ENCODE data around the gene MAPKAPK5.

MAPKAPK5 gene

GRCh38 chr12:111841750-111842555, at the start of gene MAPKAPK5:
TSS of gene MAPKAPK5 (plus strand) at chr12:111842228. CDS start at chr12:111842734, 506 bp downstream.
- TF ChIP-seq YY1 (IDR thresholded peaks at IDR 0.05; ENCODE audit: insufficient read depth, insufficient read length) (no peak), SUZ12 (IDR thresholded peaks at IDR 0.05; ENCODE audit: extremely low read depth, insufficient read depth, insufficient read length) (no peak), ZNF274 (IDR thresholded peaks at IDR 0.05; ENCODE audit: low read depth, low read length) (no peak)
- Histone ChIP-seq H3K36me3 (ENCODE audit: insufficient read depth, insufficient read length, low read length) (peaks cover 45% of the 10 kb centered on the region), H3K4me1 (ENCODE audit: insufficient read depth, insufficient read length) (no peaks in the 10 kb centered on the region), H3K9ac (ENCODE audit: insufficient read length, low read depth) (peak within 1 kb of the TSS; percentile 89), H3K9me3 (ENCODE audit: insufficient read depth, low read length) (no peaks in the 10 kb centered on the region), H3K27me3 (ENCODE audit: insufficient read depth, insufficient read length) (no peaks in the 10 kb centered on the region), H3K4me3 (ENCODE audit: insufficient read length, low read depth) (peak within 1 kb of the TSS; percentile 87)
- DNase-seq (ENCODE audit: low read depth, low spot score), result peak; percentile 92

- H3K4me1 ChIP-seq (ENCODE audit: insufficient read depth, insufficient read length), result no peaks in the 10 kb centered on the region
- TF ChIP-seq SUZ12 (IDR thresholded peaks at IDR 0.05; ENCODE audit: extremely low read depth, insufficient read depth, insufficient read length) (no peak), YY1 (IDR thresholded peaks at IDR 0.05; ENCODE audit: insufficient read depth, insufficient read length) (no peak), ZNF274 (IDR thresholded peaks at IDR 0.05; ENCODE audit: low read depth, low read length) (no peak)
- no peak overlapping the region for H3K9ac ChIP-seq (ENCODE audit: insufficient read length, low read depth)
- no peaks in the 10 kb centered on the region for H3K9me3 ChIP-seq (ENCODE audit: insufficient read depth, low read length)
- H3K27me3 ChIP-seq (ENCODE audit: insufficient read depth, insufficient read length), result no peaks in the 10 kb centered on the region
- peaks cover 76% of the 10 kb centered on the region for H3K36me3 ChIP-seq (ENCODE audit: insufficient read depth, insufficient read length, low read length)
- no peak for DNase-seq (ENCODE audit: low read depth, low spot score)
- no peak overlapping the region for H3K4me3 ChIP-seq (ENCODE audit: insufficient read length, low read depth)
Observed at GRCh38 chr12:111792856-111793235, 49.2 kb upstream of the MAPKAPK5 start.

DNA sequence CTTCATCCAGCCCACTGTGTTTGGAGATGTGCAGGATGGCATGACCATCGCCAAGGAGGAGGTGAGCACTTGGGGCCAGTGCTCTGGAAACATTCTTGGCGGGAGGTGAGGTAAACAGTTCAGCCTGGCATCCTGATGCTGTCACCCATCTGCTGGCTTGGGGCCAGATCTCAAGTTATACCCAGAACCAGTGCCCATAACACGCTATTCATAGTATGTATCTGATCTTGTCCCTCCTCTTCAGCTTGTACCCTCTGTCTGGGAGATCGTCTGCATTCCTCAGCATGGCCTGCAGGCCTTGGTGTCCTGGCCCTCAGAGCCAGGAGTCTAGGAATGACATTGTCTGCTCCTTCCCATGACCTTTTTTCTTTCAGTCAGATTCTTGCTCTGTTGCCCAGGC, 43.8 kb upstream of the MAPKAPK5 start:
- no peak for TF ChIP-seq ZNF274 (IDR thresholded peaks at IDR 0.05; ENCODE audit: low read depth, low read length)
- TF ChIP-seq YY1 (IDR thresholded peaks at IDR 0.05; ENCODE audit: insufficient read depth, insufficient read length), result no peak
- no peak for TF ChIP-seq SUZ12 (IDR thresholded peaks at IDR 0.05; ENCODE audit: extremely low read depth, insufficient read depth, insufficient read length)
- H3K4me3 ChIP-seq (ENCODE audit: insufficient read length, low read depth), result no peak overlapping the region
- no peaks in the 10 kb centered on the region for H3K4me1 ChIP-seq (ENCODE audit: insufficient read depth, insufficient read length)
- H3K27me3 ChIP-seq (ENCODE audit: insufficient read depth, insufficient read length), result no peaks in the 10 kb centered on the region
- no peaks in the 10 kb centered on the region for H3K9me3 ChIP-seq (ENCODE audit: insufficient read depth, low read length)
- no peak overlapping the region for H3K9ac ChIP-seq (ENCODE audit: insufficient read length, low read depth)
- no peak for DNase-seq (ENCODE audit: low read depth, low spot score)
- H3K36me3 ChIP-seq (ENCODE audit: insufficient read depth, insufficient read length, low read length), result peaks cover 66% of the 10 kb centered on the region

- peaks cover 68% of the 10 kb centered on the region for H3K36me3 ChIP-seq (ENCODE audit: insufficient read depth, insufficient read length, low read length)
- TF ChIP-seq YY1 (IDR thresholded peaks at IDR 0.05; ENCODE audit: insufficient read depth, insufficient read length) (no peak), SUZ12 (IDR thresholded peaks at IDR 0.05; ENCODE audit: extremely low read depth, insufficient read depth, insufficient read length) (no peak), ZNF274 (IDR thresholded peaks at IDR 0.05; ENCODE audit: low read depth, low read length) (no peak)
- H3K9ac ChIP-seq (ENCODE audit: insufficient read length, low read depth), result no peak overlapping the region
- H3K27me3 ChIP-seq (ENCODE audit: insufficient read depth, insufficient read length), result no peaks in the 10 kb centered on the region
- no peak for DNase-seq (ENCODE audit: low read depth, low spot score)
- H3K4me1 ChIP-seq (ENCODE audit: insufficient read depth, insufficient read length), result no peaks in the 10 kb centered on the region
- H3K9me3 ChIP-seq (ENCODE audit: insufficient read depth, low read length), result no peaks in the 10 kb centered on the region
- H3K4me3 ChIP-seq (ENCODE audit: insufficient read length, low read depth), result no peak overlapping the region
Observed at GRCh38 chr12:111799758-111800157, 42.3 kb upstream of the MAPKAPK5 start.

- no peak for DNase-seq (ENCODE audit: low read depth, low spot score)
- Histone ChIP-seq H3K36me3 (ENCODE audit: insufficient read depth, insufficient read length, low read length) (peaks cover 68% of the 10 kb centered on the region), H3K27me3 (ENCODE audit: insufficient read depth, insufficient read length) (no peaks in the 10 kb centered on the region), H3K4me3 (ENCODE audit: insufficient read length, low read depth) (no peak overlapping the region), H3K9me3 (ENCODE audit: insufficient read depth, low read length) (no peaks in the 10 kb centered on the region), H3K4me1 (ENCODE audit: insufficient read depth, insufficient read length) (no peaks in the 10 kb centered on the region), H3K9ac (ENCODE audit: insufficient read length, low read depth) (no peak overlapping the region)
- TF ChIP-seq ZNF274 (IDR thresholded peaks at IDR 0.05; ENCODE audit: low read depth, low read length) (no peak), YY1 (IDR thresholded peaks at IDR 0.05; ENCODE audit: insufficient read depth, insufficient read length) (no peak), SUZ12 (IDR thresholded peaks at IDR 0.05; ENCODE audit: extremely low read depth, insufficient read depth, insufficient read length) (no peak)
Observed at GRCh38 chr12:111803038-111803626, 38.9 kb upstream of the MAPKAPK5 start.

- no peak overlapping the region for H3K9ac ChIP-seq (ENCODE audit: insufficient read length, low read depth)
- TF ChIP-seq SUZ12 (IDR thresholded peaks at IDR 0.05; ENCODE audit: extremely low read depth, insufficient read depth, insufficient read length) (no peak), ZNF274 (IDR thresholded peaks at IDR 0.05; ENCODE audit: low read depth, low read length) (no peak), YY1 (IDR thresholded peaks at IDR 0.05; ENCODE audit: insufficient read depth, insufficient read length) (no peak)
Observed at GRCh38 chr12:111803851-111804250, 38.2 kb upstream of the MAPKAPK5 start.

DNA sequence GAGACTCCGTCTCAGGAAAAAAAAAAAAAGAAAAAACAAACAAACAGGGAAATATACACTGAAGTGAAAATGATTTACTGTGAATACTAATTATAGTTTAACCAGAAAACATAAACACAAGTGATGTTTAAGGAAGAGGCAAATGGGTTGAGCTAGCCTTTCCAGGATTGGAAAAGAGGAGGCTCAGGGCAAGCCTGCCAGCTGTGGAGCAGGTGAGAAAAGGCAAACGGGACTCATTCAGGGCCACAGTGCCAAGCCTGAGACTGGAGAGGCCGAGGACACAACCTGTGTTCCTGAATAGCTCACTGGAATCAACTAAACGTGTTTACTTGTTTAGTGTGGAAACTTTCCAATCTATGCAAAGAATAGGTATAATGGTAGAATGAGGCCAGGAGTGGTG, 35.7 kb upstream of the MAPKAPK5 start:
- peaks cover 66% of the 10 kb centered on the region for H3K36me3 ChIP-seq (ENCODE audit: insufficient read depth, insufficient read length, low read length)

More at GRCh38 chr12:111803851-111804250, 38.2 kb upstream of the MAPKAPK5 start:
- Histone ChIP-seq H3K27me3 (ENCODE audit: insufficient read depth, insufficient read length) (no peaks in the 10 kb centered on the region), H3K4me1 (ENCODE audit: insufficient read depth, insufficient read length) (no peaks in the 10 kb centered on the region), H3K36me3 (ENCODE audit: insufficient read depth, insufficient read length, low read length) (peaks cover 67% of the 10 kb centered on the region), H3K9me3 (ENCODE audit: insufficient read depth, low read length) (no peaks in the 10 kb centered on the region), H3K4me3 (ENCODE audit: insufficient read length, low read depth) (no peak overlapping the region)
- DNase-seq (ENCODE audit: low read depth, low spot score), result no peak

More for the DNA sequence above, 35.7 kb upstream of the MAPKAPK5 start:
- no peaks in the 10 kb centered on the region for H3K9me3 ChIP-seq (ENCODE audit: insufficient read depth, low read length)
- DNase-seq (ENCODE audit: low read depth, low spot score), result no peak
- H3K4me1 ChIP-seq (ENCODE audit: insufficient read depth, insufficient read length), result no peaks in the 10 kb centered on the region
- no peak for TF ChIP-seq YY1 (IDR thresholded peaks at IDR 0.05; ENCODE audit: insufficient read depth, insufficient read length)
- no peak overlapping the region for H3K4me3 ChIP-seq (ENCODE audit: insufficient read length, low read depth)
- no peak overlapping the region for H3K9ac ChIP-seq (ENCODE audit: insufficient read length, low read depth)
- no peaks in the 10 kb centered on the region for H3K27me3 ChIP-seq (ENCODE audit: insufficient read depth, insufficient read length)
